Measurements from ENCODE around the gene TMEM178A.
A peak's percentile ranks its signal among the peaks of the same experiment; 100 is the strongest.

Gene TMEM178A

GRCh38 chr2:39696101-39696553 lies 30.4 kb downstream of the TMEM178A start:
- DNase-seq: peak; percentile 44
- Histone ChIP-seq H3K4me1 (peaks cover 8% of the 10 kb centered on the region), H3K27me3 (no peaks in the 10 kb centered on the region), H3K9me3 (no peaks in the 10 kb centered on the region), H3K4me3 (ENCODE audit: low read depth, low read length) (no peak overlapping the region), H3K36me3 (no peaks in the 10 kb centered on the region)
- no peak for TF ChIP-seq CTCF (IDR thresholded peaks at IDR 0.05; ENCODE audit: low read depth, low read length)

- H3K4me1 ChIP-seq: peaks cover 8% of the 10 kb centered on the region
- no peaks in the 10 kb centered on the region for H3K9me3 ChIP-seq
- no peaks in the 10 kb centered on the region for H3K27me3 ChIP-seq
- H3K4me3 ChIP-seq (ENCODE audit: low read depth, low read length): no peak overlapping the region
- no peak for DNase-seq
- no peaks in the 10 kb centered on the region for H3K36me3 ChIP-seq
- TF ChIP-seq CTCF (IDR thresholded peaks at IDR 0.05; ENCODE audit: low read depth, low read length): no peak; the same call in 1 of the 2 replicates
Measured at GRCh38 chr2:39696838-39697237, 31.1 kb downstream of the TMEM178A start.

GRCh38 chr2:39697454-39697853 lies 31.7 kb downstream of the TMEM178A start:
- TF ChIP-seq CTCF (IDR thresholded peaks at IDR 0.05; ENCODE audit: low read depth, low read length): no peak
- Histone ChIP-seq H3K9me3 (no peaks in the 10 kb centered on the region), H3K36me3 (no peaks in the 10 kb centered on the region), H3K27me3 (no peaks in the 10 kb centered on the region), H3K4me3 (ENCODE audit: low read depth, low read length) (no peak overlapping the region), H3K4me1 (peaks cover 8% of the 10 kb centered on the region)
- DNase-seq: no peak

GRCh38 chr2:39701137-39701536 lies 35.4 kb downstream of the TMEM178A start:
- peaks cover 5% of the 10 kb centered on the region for H3K4me1 ChIP-seq
- TF ChIP-seq CTCF (IDR thresholded peaks at IDR 0.05; ENCODE audit: low read depth, low read length): no peak
- H3K9me3 ChIP-seq: no peaks in the 10 kb centered on the region

GRCh38 chr2:39703181-39703872 lies 37.6 kb downstream of the TMEM178A start:
- DNase-seq: no peak
- TF ChIP-seq CTCF (IDR thresholded peaks at IDR 0.05; ENCODE audit: low read depth, low read length): no peak
- Histone ChIP-seq H3K9me3 (no peaks in the 10 kb centered on the region), H3K27me3 (no peaks in the 10 kb centered on the region), H3K36me3 (no peaks in the 10 kb centered on the region), H3K4me1 (no peaks in the 10 kb centered on the region; the same call in 1 of the 2 replicates), H3K4me3 (ENCODE audit: low read depth, low read length) (no peak overlapping the region)

More at GRCh38 chr2:39701137-39701536, 35.4 kb downstream of the TMEM178A start:
- H3K4me3 ChIP-seq (ENCODE audit: low read depth, low read length): no peak overlapping the region
- no peak for DNase-seq
- no peaks in the 10 kb centered on the region for H3K36me3 ChIP-seq
- H3K27me3 ChIP-seq: no peaks in the 10 kb centered on the region

- DNase-seq: no peak
- no peaks in the 10 kb centered on the region for H3K36me3 ChIP-seq
- TF ChIP-seq CTCF (IDR thresholded peaks at IDR 0.05; ENCODE audit: low read depth, low read length): no peak
Measured at GRCh38 chr2:39704540-39704939, 38.8 kb downstream of the TMEM178A start.

More at GRCh38 chr2:39704540-39704939, 38.8 kb downstream of the TMEM178A start:
- H3K27me3 ChIP-seq: no peaks in the 10 kb centered on the region
- no peak overlapping the region for H3K4me3 ChIP-seq (ENCODE audit: low read depth, low read length)
- H3K9me3 ChIP-seq: no peaks in the 10 kb centered on the region
- no peaks in the 10 kb centered on the region; the same call in 1 of the 2 replicates for H3K4me1 ChIP-seq
